Tibial nerve (tissue), 4 donors: ENCODE data around the gene SLC25A36. TPM values are rescaled to one million over a fixed set of nuclear protein-coding genes. Genes with fewer than 3 reads are reported as not detected.
A peak's percentile ranks its signal among the peaks of the same experiment; 100 is the strongest.

Experiments
- DNase-seq, 2 donors: peaks; one replicate each; pipeline ENCODE4 v3.0.0-alpha.2; 2019; ENCODE audit warnings: low spot score in 2 of 2
- H3K27ac ChIP-seq, 4 donors: fragments of 200-600 bp; sonication (generic) in 3 of 4; one replicate each; pipeline ENCODE4 v1.5.1; 2017 to 2019; ENCODE audit warnings: mild to moderate bottlenecking in 1 of 4
- H3K27me3 ChIP-seq, 2 donors: fragments of 200-600 bp; sonication (generic) in 1 of 2; one replicate each; pipeline versions ENCODE4 v1.5.1 to v1.6.0; 2017 to 2019
- H3K36me3 ChIP-seq, 3 donors: fragments of 200-600 bp; sonication (generic); one replicate each; pipeline ENCODE4 v1.5.1; 2018 to 2019
- H3K4me1 ChIP-seq, 4 donors: fragments of 200-600 bp; sonication (generic) in 3 of 4; one replicate each; pipeline ENCODE4 v1.5.1; 2017 to 2019
- H3K4me3 ChIP-seq, 4 donors: fragments of 200-600 bp; sonication (generic) in 3 of 4; one replicate each; pipeline ENCODE4 v1.5.1; 2017 to 2019; ENCODE audit warnings: mild to moderate bottlenecking in 1 of 4, moderate library complexity in 1 of 4
- H3K9me3 ChIP-seq, 4 donors: fragments of 200-600 bp; sonication (generic) in 3 of 4; one replicate each; pipeline ENCODE4 v1.5.1; 2017 to 2019
- EP300 ChIP-seq, 2 donors: sonication (generic); formaldehyde crosslinking; IDR thresholded peaks; one replicate each; pipeline ENCODE4 v1.6.1; 2017; ENCODE audit warnings: antibody characterized with exemption in 2 of 2, mild to moderate bottlenecking in 1 of 2
- POLR2A ChIP-seq, 2 donors: fragments of 450-650 bp; IDR thresholded peaks; one replicate each; pipeline ENCODE4 v1.6.1; 2017; ENCODE audit warnings: antibody characterized with exemption in 2 of 2, mild to moderate bottlenecking in 2 of 2, moderate library complexity in 2 of 2
- WGBS, 2 donors: methylation state at CpG; one replicate each; pipeline ENCODE4 v1.1.5; 2018; 5-methylcytosine and 5-hydroxymethylcytosine counted together
- total RNA-seq, 4 donors: library from RNA; depleted of rRNA; stranded (reverse); fragments of >200 nt; gene quantifications; one replicate each; pipeline ENCODE4 v1.1.0, GENCODE V29; 2016
- TF ChIP-seq, protein P1 (sequence below), 5 experiments: fragments of 200-600 bp in 3 of 5; fragments of 450-650 bp in 2 of 5; sonication (generic) in 3 of 5; IDR thresholded peaks; one replicate each; pipeline ENCODE4 v1.5.1; 2016 to 2019; ENCODE audit warnings: antibody characterized with exemption in 5 of 5, mild to moderate bottlenecking in 3 of 5, moderate library complexity in 2 of 5

SLC25A36 gene
- total RNA-seq, 4 donors from 2014 or later, result 68.0 to 132 (median 115) TPM

DNA sequence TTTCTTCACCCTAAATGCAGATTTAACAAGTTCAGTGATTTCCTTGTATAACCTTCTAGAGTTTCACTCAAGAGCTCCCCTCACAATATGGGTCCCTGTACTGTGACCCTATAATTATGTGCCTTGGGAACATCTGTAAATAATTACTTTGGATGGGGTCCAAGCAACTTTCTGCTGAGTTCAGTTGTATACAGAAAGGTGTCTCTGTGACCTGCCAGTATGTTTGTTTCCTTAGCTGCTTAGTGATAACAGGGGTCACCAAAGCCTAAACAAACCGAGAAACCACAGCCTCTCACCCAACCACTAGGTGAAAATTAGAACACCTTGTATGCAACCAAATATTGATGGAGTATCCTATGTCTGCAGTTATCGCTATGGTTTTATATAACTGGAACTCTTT, 29.8 kb upstream of the SLC25A36 start:
- Histone ChIP-seq H3K4me1 (no peaks in the 10 kb centered on the region), H3K27ac (no peak overlapping the region), H3K9me3 (no peaks in the 10 kb centered on the region), H3K36me3 (no peaks in the 10 kb centered on the region), H3K4me3 (no peak overlapping the region), H3K27me3 (no peaks in the 10 kb centered on the region)
- no peak for TF ChIP-seq POLR2A (IDR thresholded peaks at IDR 0.05)
- TF ChIP-seq EP300 (IDR thresholded peaks at IDR 0.05), result no peak
- TF ChIP-seq, protein P1, sequence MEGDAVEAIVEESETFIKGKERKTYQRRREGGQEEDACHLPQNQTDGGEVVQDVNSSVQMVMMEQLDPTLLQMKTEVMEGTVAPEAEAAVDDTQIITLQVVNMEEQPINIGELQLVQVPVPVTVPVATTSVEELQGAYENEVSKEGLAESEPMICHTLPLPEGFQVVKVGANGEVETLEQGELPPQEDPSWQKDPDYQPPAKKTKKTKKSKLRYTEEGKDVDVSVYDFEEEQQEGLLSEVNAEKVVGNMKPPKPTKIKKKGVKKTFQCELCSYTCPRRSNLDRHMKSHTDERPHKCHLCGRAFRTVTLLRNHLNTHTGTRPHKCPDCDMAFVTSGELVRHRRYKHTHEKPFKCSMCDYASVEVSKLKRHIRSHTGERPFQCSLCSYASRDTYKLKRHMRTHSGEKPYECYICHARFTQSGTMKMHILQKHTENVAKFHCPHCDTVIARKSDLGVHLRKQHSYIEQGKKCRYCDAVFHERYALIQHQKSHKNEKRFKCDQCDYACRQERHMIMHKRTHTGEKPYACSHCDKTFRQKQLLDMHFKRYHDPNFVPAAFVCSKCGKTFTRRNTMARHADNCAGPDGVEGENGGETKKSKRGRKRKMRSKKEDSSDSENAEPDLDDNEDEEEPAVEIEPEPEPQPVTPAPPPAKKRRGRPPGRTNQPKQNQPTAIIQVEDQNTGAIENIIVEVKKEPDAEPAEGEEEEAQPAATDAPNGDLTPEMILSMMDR (IDR thresholded peaks at IDR 0.05), result no peak
- 60 to 82% methylated on average over 2 of the region's 2 CpGs for WGBS, 2 donors
- no peak for DNase-seq

DNA sequence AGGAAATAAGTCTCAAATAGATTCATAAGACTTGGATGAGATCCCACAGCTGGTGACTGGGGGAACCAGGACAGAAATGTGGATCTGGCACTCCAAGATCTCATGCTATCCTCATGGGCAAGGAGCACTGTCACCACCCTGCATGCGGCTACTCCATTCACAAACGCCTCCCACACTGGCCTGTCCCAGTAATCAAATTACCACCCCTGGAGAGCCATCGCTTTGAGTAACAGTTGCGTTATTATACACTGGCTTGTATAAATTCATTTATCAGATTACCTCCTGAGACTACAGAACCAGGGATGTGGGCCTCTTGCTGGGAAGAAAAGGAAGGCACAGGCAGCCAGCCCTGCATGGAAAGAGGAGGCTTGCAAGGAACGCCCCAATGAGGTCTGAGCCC, 27.9 kb upstream of the SLC25A36 start:
- H3K27ac ChIP-seq, result peak overlapping the region in 1 of 4 donors; percentile 18
- no peak overlapping the region for H3K4me3 ChIP-seq
- H3K9me3 ChIP-seq, result no peaks in the 10 kb centered on the region
- DNase-seq, result no peak
- TF ChIP-seq EP300 (IDR thresholded peaks at IDR 0.05) (no peak), POLR2A (IDR thresholded peaks at IDR 0.05) (no peak)
- TF ChIP-seq, protein P1 (IDR thresholded peaks at IDR 0.05), result no peak
- no peaks in the 10 kb centered on the region for H3K36me3 ChIP-seq
- no peaks in the 10 kb centered on the region for H3K27me3 ChIP-seq
- 80 to 81% methylated on average over 5 of the region's 5 CpGs for WGBS, 2 donors
- no peaks in the 10 kb centered on the region for H3K4me1 ChIP-seq

DNA sequence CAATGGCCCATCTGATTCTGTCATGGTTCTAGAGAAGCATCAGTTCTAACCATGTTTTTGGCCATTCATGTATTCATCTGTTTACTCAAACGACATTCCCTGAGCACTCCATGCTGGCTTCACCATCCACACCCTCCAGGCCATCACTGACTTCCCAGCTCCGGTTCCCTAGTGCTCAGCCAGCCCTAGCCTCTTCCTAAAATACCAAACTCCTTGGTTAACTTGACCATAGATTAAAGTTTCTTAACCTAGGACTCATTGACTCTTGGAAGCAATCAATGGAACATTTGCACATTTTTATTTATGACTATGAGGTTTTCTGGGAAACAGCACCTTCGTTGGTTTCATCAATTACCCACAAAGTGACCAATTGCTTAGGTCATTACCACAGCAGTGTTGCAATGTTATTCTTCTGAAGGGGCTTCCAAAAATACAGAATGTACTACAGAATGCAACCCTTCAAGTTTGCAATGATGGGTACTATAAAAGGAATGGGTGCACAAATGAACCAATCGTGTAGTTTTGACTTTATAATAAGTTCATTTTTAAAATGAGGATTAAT, 27.2 kb upstream of the SLC25A36 start:
- 75 to 85% methylated on average over 4 of the region's 4 CpGs for WGBS, 2 donors
- no peaks in the 10 kb centered on the region for H3K9me3 ChIP-seq
- TF ChIP-seq POLR2A (IDR thresholded peaks at IDR 0.05) (no peak), EP300 (IDR thresholded peaks at IDR 0.05) (peak in 1 of 2 donors; percentile 71)
- TF ChIP-seq, protein P1 (IDR thresholded peaks at IDR 0.05), result no peak
- DNase-seq, result no peak
- H3K27me3 ChIP-seq, result no peaks in the 10 kb centered on the region
- no peak overlapping the region for H3K4me3 ChIP-seq
- no peaks in the 10 kb centered on the region for H3K36me3 ChIP-seq
- H3K4me1 ChIP-seq, result no peaks in the 10 kb centered on the region
- H3K27ac ChIP-seq, result peak overlapping the region in 1 of 4 donors; percentile 18

DNA sequence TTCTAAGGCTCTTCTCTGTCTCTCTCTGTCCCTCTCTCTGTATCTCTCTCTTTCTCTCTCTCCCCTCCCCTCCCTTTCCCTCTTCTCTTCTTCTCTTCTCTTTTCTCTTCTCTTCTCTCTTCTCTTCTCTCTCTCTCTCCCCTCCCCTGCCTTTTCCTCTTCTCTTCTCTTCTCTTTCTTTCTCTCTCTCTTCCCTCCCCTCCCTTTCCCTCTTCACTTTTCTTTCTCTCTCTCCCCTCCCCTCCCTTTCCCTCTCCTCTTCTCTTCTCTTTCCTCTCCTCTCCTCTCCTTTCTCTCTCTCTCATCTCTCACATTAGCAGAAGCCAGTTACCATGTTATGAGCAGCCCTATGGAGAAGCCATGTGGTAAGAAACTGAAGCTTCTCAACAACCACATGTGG, 25.0 kb upstream of the SLC25A36 start:
- Histone ChIP-seq H3K9me3 (no peaks in the 10 kb centered on the region), H3K27ac (no peak overlapping the region), H3K4me1 (no peaks in the 10 kb centered on the region), H3K27me3 (no peaks in the 10 kb centered on the region), H3K4me3 (no peak overlapping the region), H3K36me3 (no peaks in the 10 kb centered on the region)
- DNase-seq, result no peak
- TF ChIP-seq EP300 (IDR thresholded peaks at IDR 0.05), result no peak
- no peak for TF ChIP-seq POLR2A (IDR thresholded peaks at IDR 0.05)
- TF ChIP-seq, protein P1 (IDR thresholded peaks at IDR 0.05), result no peak

DNA sequence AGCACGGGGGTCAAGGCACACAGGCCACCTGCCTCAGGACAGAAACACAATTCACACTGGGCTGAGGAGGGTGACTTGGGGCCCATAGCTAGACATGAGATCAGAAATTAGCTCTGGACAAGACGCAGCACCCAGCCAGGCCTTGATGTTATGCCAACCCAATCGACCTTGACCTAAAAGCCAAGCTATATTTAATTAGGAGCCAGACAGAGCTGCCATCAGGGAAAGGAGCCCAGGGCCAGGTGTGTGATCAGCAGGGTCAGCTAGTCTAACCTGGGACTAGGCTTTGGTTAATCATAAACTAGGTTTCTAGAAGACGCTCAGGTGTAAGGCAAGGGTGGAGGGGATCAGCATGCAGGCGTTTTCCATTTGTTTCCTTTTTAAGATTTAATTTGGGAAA, 23.9 kb upstream of the SLC25A36 start:
- Histone ChIP-seq H3K4me1 (no peaks in the 10 kb centered on the region), H3K4me3 (no peak overlapping the region), H3K36me3 (no peaks in the 10 kb centered on the region), H3K27me3 (no peaks in the 10 kb centered on the region), H3K27ac (no peak overlapping the region), H3K9me3 (no peaks in the 10 kb centered on the region)
- DNase-seq, result no peak
- WGBS, 2 donors, result 76 to 82% methylated on average over 5 of the region's 5 CpGs
- TF ChIP-seq, protein P1 (IDR thresholded peaks at IDR 0.05), result no peak
- TF ChIP-seq POLR2A (IDR thresholded peaks at IDR 0.05), result no peak
- no peak for TF ChIP-seq EP300 (IDR thresholded peaks at IDR 0.05)
